ENCODE data around the gene GPHA2. TPM values are rescaled to one million over a fixed set of nuclear protein-coding genes. Genes with fewer than 3 reads are reported as not detected.
A peak's percentile ranks its signal among the peaks of the same experiment; 100 is the strongest.

GPHA2 gene
- polyA plus RNA-seq, 1 donor from 2014 or later: not detected

- Histone ChIP-seq H3K4me3 (ENCODE audit: low read length) (peak within 1 kb of the TSS; percentile 72), H3F3A (ENCODE audit: insufficient read depth, low read length, poor library complexity, severe bottlenecking) (no peaks in the 10 kb centered on the region), H2AFZ (ENCODE audit: low read depth, low read length) (peak within 1 kb of the TSS; percentile 43), H3K9ac (ENCODE audit: low read length) (peak within 1 kb of the TSS; percentile 78), H3K4me2 (ENCODE audit: low read length) (peak within 1 kb of the TSS; percentile 84), H3K27me3 (ENCODE audit: insufficient read depth, low read depth, low read length) (no peaks in the 10 kb centered on the region), H3K27ac (ENCODE audit: low read length) (peak within 1 kb of the TSS; percentile 52), H3K9me3 (ENCODE audit: low read length) (no peaks in the 10 kb centered on the region), H3K36me3 (ENCODE audit: insufficient read depth, low read length) (no peaks in the 10 kb centered on the region), H4K20me1 (ENCODE audit: insufficient read depth) (no peaks in the 10 kb centered on the region), H3K79me2 (replicated peaks; ENCODE audit: insufficient read depth, low read length) (peaks cover 7% of the 10 kb centered on the region), H3K9me2 (ENCODE audit: insufficient read depth, low read length) (no peaks in the 10 kb centered on the region)
- TF ChIP-seq CTCF (IDR thresholded peaks at IDR 0.05; ENCODE audit: poor library complexity, severe bottlenecking): no peak
- no peak for TF ChIP-seq EP300 (conservative IDR thresholded peaks at IDR 0.05; ENCODE audit: poor library complexity, severe bottlenecking)
- TF ChIP-seq SMC3 (conservative IDR thresholded peaks at IDR 0.05; ENCODE audit: poor library complexity): no peak
- peak; percentile 75 for TF ChIP-seq TAF1 (IDR thresholded peaks at IDR 0.05; ENCODE audit: low read depth)
- peak; percentile 15 for TF ChIP-seq RAD21 (conservative IDR thresholded peaks at IDR 0.05)
- TF ChIP-seq EZH2 (IDR thresholded peaks at IDR 0.05; ENCODE audit: borderline replicate concordance, insufficient read depth, low read length, poor library complexity, severe bottlenecking): no peak
- peak; percentile 100 for TF ChIP-seq MXI1 (conservative IDR thresholded peaks at IDR 0.05; ENCODE audit: poor library complexity, severe bottlenecking)
- peak; percentile 57 for TF ChIP-seq POLR2AphosphoS5 (IDR thresholded peaks at IDR 0.05)
- TF ChIP-seq REST (IDR thresholded peaks at IDR 0.05; ENCODE audit: borderline replicate concordance): peak; percentile 85
Observed at GRCh38 chr11:64916775-64917662, 18.7 kb downstream of the GPHA2 start, which contains the start of gene ATG2A. TSS of gene ATG2A (minus strand) at chr11:64917209. CDS start at chr11:64917135, 74 bp downstream.

- Histone ChIP-seq H3K27me3 (ENCODE audit: insufficient read depth, low read depth, low read length) (no peaks in the 10 kb centered on the region), H2AFZ (ENCODE audit: low read depth, low read length) (peak overlapping the region; percentile 2), H3K4me3 (ENCODE audit: low read length) (peak overlapping the region; percentile 72), H4K20me1 (ENCODE audit: insufficient read depth) (no peaks in the 10 kb centered on the region), H3K79me2 (replicated peaks; ENCODE audit: insufficient read depth, low read length) (peaks cover 7% of the 10 kb centered on the region), H3K36me3 (ENCODE audit: insufficient read depth, low read length) (no peaks in the 10 kb centered on the region), H3K9me3 (ENCODE audit: low read length) (no peaks in the 10 kb centered on the region), H3K4me2 (ENCODE audit: low read length) (peak overlapping the region; percentile 84), H3K27ac (ENCODE audit: low read length) (peak overlapping the region; percentile 52), H3K9me2 (ENCODE audit: insufficient read depth, low read length) (no peaks in the 10 kb centered on the region), H3K9ac (ENCODE audit: low read length) (peak overlapping the region; percentile 78), H3F3A (ENCODE audit: insufficient read depth, low read length, poor library complexity, severe bottlenecking) (no peaks in the 10 kb centered on the region)
- TF ChIP-seq CTCF (IDR thresholded peaks at IDR 0.05; ENCODE audit: poor library complexity, severe bottlenecking) (no peak), RAD21 (conservative IDR thresholded peaks at IDR 0.05) (no peak), POLR2AphosphoS5 (IDR thresholded peaks at IDR 0.05) (no peak), SMC3 (conservative IDR thresholded peaks at IDR 0.05; ENCODE audit: poor library complexity) (no peak), EP300 (conservative IDR thresholded peaks at IDR 0.05; ENCODE audit: poor library complexity, severe bottlenecking) (no peak), REST (IDR thresholded peaks at IDR 0.05; ENCODE audit: borderline replicate concordance) (no peak), TAF1 (IDR thresholded peaks at IDR 0.05; ENCODE audit: low read depth) (no peak), MXI1 (conservative IDR thresholded peaks at IDR 0.05; ENCODE audit: poor library complexity, severe bottlenecking) (no peak), EZH2 (IDR thresholded peaks at IDR 0.05; ENCODE audit: borderline replicate concordance, insufficient read depth, low read length, poor library complexity, severe bottlenecking) (no peak)
Observed at GRCh38 chr11:64916040-64916774, 19.5 kb downstream of the GPHA2 start.
